GM12865 (cell line): ENCODE data around the gene FOXO3.

Experiments
- DNase-seq: peaks from one replicate; pipeline ENCODE4 v3.0.0; 2010; ENCODE audit warnings: low read depth
- H3K4me3 ChIP-seq: 2 replicates; pipeline ENCODE4 v1.5.1; 2011; ENCODE audit warnings: mild to moderate bottlenecking, low read depth, low read length, control low read depth
- TF ChIP-seq, protein P1 (sequence below): IDR thresholded peaks from 2 replicates; pipeline ENCODE4 v1.5.1; 2011; ENCODE audit warnings: low read length, control low read depth, low read depth, inconsistent platforms; ENCODE audit not compliant: insufficient read depth; ENCODE audit errors: missing control alignments

Gene FOXO3

DNA sequence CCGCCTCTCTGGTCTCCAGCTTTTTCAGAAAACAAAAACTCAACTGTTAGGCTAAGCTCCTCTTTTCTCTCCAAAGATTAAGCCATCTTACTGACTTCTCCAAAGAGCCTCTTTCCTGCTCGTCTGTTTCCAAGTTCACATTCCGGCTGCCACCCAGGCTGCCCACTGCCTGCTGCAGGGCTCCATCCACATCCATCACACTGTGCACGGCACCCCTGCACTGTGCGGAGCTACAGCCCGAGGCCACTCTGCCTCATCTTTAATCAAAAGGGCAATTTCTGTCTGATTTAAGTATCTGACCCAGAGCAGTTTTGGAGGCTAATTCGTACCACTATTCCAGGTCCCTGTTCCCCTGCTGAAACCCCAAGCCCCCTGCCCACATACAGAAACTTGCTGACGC, 145.9 kb downstream of the FOXO3 start:
- TF ChIP-seq, protein P1, sequence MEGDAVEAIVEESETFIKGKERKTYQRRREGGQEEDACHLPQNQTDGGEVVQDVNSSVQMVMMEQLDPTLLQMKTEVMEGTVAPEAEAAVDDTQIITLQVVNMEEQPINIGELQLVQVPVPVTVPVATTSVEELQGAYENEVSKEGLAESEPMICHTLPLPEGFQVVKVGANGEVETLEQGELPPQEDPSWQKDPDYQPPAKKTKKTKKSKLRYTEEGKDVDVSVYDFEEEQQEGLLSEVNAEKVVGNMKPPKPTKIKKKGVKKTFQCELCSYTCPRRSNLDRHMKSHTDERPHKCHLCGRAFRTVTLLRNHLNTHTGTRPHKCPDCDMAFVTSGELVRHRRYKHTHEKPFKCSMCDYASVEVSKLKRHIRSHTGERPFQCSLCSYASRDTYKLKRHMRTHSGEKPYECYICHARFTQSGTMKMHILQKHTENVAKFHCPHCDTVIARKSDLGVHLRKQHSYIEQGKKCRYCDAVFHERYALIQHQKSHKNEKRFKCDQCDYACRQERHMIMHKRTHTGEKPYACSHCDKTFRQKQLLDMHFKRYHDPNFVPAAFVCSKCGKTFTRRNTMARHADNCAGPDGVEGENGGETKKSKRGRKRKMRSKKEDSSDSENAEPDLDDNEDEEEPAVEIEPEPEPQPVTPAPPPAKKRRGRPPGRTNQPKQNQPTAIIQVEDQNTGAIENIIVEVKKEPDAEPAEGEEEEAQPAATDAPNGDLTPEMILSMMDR, result no peak
- no peak for DNase-seq
- H3K4me3 ChIP-seq, result no peak overlapping the region

DNA sequence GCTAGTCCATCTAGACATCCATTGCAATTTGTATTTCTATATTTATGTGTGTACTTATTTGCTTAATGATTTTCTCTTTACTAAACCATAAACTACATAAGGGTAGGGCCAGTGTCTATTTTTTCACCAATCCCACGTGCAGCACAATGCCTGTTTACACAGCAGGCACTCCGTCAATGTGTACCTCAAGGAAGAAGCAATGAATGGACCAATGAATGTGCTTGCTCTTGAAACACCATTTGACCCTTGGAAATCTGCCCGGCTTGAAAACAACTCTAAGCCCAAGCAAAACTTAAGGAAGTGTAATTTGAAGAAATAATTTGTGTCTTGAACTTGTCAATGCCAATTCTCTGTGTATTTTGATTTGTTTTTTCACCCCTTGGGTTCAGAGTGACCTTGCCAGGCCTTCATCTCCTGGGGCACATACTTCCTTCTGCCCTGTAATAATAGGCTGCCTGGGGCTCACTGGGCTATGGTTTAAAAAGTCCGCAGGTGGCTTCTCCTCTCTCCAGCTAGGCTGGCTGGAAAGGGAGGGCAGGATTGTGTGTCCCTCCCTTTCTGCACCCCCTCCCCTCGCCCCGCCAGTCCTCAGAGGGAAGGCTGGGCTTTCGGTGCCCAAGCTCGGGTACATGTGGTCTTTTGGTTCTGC, 146.7 kb downstream of the FOXO3 start:
- H3K4me3 ChIP-seq, result no peak overlapping the region
- TF ChIP-seq, protein P1, result no peak
- DNase-seq, result no peak

DNA sequence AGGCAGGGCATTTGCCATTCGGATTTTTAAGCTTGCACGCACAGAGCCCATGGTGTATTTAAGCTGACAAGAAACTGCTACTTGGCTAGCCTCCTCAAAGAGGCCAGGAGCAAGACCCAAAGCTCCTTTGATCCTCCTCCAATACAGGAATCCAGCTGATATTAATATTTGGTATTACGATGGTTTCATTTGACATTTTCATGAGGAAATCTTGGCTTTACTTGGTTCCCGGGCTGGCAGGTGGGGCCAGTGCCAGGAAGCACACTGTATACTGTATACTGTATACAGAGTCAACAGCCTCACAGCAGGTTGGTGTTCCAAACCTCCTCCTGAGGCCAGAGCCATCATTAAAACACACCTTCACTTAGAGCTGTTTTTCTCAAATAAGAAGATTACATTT, 149.3 kb downstream of the FOXO3 start:
- TF ChIP-seq, protein P1, result no peak
- DNase-seq, result no peak
- no peak overlapping the region for H3K4me3 ChIP-seq

DNA sequence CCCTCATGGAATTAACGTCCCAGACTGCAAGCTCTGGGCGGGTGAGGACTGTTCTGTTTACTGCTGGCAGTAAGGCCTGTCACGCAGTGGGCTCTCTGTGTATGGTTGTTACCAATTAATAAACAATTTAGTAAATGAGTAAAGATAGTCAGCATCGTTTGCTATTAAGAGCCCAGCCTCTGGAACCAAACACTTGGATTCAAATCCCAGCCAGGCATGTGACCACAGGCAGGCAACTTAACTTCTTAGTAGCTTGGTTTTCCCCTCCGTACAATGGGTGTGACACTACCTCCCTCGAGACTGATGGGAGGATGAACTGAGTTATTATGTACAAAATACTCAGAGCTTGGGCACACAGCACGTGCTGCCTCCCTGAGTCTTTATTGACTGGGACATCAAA, 149.8 kb downstream of the FOXO3 start:
- no peak overlapping the region for H3K4me3 ChIP-seq
- no peak for DNase-seq
- TF ChIP-seq, protein P1, result no peak

DNA sequence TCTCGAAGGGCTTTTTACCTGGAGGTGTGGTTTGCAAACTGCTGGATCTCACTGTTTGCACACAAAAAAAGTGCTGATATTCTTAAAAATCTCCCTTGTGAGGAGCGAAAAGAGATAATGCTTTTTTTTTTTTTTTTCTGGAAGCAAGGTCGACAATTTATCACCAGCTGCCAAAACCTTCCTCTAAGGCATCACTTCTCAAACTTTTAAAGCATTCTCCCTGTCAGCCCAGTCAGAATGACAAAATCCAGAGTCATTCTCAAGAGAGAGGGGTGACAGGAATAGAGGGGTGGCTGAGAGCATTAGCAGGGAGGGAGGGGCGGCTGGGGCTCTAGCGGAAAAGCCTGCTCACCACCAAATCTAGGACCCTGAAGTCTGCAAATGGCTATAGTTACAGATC, 150.4 kb downstream of the FOXO3 start:
- no peak for DNase-seq
- TF ChIP-seq, protein P1, result no peak
- H3K4me3 ChIP-seq, result no peak overlapping the region

DNA sequence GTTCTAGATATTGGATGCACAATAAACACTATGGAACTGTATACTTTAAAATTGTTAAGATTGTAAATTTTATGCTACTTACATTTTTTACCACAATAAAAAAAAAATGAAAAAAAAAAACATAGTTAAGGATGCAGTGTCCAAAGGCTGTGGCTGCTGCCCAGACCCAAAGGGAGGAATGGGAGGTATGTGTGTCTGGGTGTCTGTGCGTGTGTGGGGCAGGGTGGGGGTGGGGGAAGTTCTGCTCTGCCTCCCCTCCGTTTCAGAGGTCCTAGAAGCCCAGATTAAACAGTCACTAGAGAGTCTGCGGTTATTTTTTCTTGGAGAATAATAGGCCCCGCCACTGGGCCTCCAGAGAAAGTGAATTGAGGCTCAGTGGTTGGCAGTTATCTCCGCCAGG, 151.1 kb downstream of the FOXO3 start:
- DNase-seq, result no peak
- no peak overlapping the region for H3K4me3 ChIP-seq
- TF ChIP-seq, protein P1, result no peak

DNA sequence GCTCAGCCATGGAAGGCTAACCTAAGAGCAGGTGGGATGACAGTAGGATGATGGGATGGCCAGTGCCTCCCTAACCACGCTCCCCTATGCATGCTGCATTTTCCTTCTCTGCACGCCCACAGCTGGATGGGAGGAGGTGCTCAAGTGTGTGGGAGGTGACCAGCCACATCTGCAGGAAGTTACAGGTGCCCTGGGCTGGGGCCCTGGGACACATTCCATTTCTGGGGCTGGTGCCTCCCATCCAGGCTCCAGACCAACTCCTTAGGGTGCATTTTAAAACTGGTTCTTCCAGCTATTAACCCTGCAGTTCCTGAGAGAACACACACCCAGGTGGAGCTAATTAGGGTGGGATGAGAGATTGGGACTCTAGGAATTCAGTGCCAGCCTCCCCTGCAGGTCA, 152.2 kb downstream of the FOXO3 start:
- TF ChIP-seq, protein P1, result no peak
- no peak overlapping the region for H3K4me3 ChIP-seq
- no peak for DNase-seq
